Keratinocyte (primary cell): ENCODE data around the gene PCDHB4. TPM values are rescaled to one million over a fixed set of nuclear protein-coding genes. Genes with fewer than 3 reads are reported as not detected.
A peak's percentile ranks its signal among the peaks of the same experiment; 100 is the strongest.

ENCODE experiments used
- DNase-seq: peaks from one replicate; pipeline ENCODE4 v3.0.0-alpha.2; 2011; ENCODE audit warnings: low read depth, missing footprints, low spot score
- FAIRE-seq: peaks from 2 replicates; lab custom pipeline; 2011; peaks lifted over from hg19 to GRCh38; lab: Jason Lieb, UNC
- H2AFZ ChIP-seq: 2 replicates; pipeline ENCODE4 v1.6.0; 2012; ENCODE audit warnings: low read length, control low read depth, inconsistent platforms; ENCODE audit not compliant: control insufficient read depth
- H3K27ac ChIP-seq: 2 replicates; pipeline ENCODE4 v1.5.1; 2011; ENCODE audit warnings: low read length; ENCODE audit not compliant: control insufficient read depth, insufficient read depth
- H3K27me3 ChIP-seq: 3 replicates; pipeline ENCODE4 v1.6.0; 2011; ENCODE audit warnings: low read length; ENCODE audit not compliant: control insufficient read depth, insufficient read depth; ENCODE audit errors: extremely low read depth
- H3K36me3 ChIP-seq, 2 experiments: 2 replicates in 1 of 2; 3 replicates in 1 of 2; pipeline ENCODE4 v1.5.1; 2011; ENCODE audit warnings: low read length in 2 of 2, mild to moderate bottlenecking in 1 of 2; ENCODE audit not compliant: control insufficient read depth in 2 of 2, insufficient read depth in 2 of 2; ENCODE audit errors: extremely low read depth in 1 of 2
- H3K4me1 ChIP-seq: 3 replicates; pipeline ENCODE4 v1.5.1; 2011; ENCODE audit warnings: low read length; ENCODE audit not compliant: control insufficient read depth, insufficient read depth; ENCODE audit errors: extremely low read depth
- H3K4me2 ChIP-seq: 3 replicates; pipeline ENCODE4 v1.6.0; 2011; ENCODE audit warnings: low read depth, low read length; ENCODE audit not compliant: control insufficient read depth, insufficient read depth; ENCODE audit errors: extremely low read depth
- H3K4me3 ChIP-seq, 3 experiments: fragments of 200-600 bp in 1 of 3; sonication (generic) in 1 of 3; 2 replicates in 2 of 3; 3 replicates in 1 of 3; pipeline ENCODE4 v1.5.1; 2011 to 2016; ENCODE audit warnings: low read length in 3 of 3, mild to moderate bottlenecking in 3 of 3, control low read depth in 2 of 3, inconsistent platforms in 1 of 3, low read depth in 1 of 3, mixed read lengths in 1 of 3, mixed run types in 1 of 3, moderate library complexity in 1 of 3; ENCODE audit not compliant: control insufficient read depth in 2 of 3, insufficient read depth in 2 of 3; ENCODE audit errors: extremely low read depth in 1 of 3
- H3K79me2 ChIP-seq: 2 replicates; pipeline ENCODE4 v1.6.0; 2012; ENCODE audit warnings: low read length; ENCODE audit not compliant: control insufficient read depth, insufficient read depth
- H3K9ac ChIP-seq: 3 replicates; pipeline ENCODE4 v1.6.0; 2011; ENCODE audit warnings: low read length; ENCODE audit not compliant: control insufficient read depth, insufficient read depth; ENCODE audit errors: extremely low read depth
- H3K9me1 ChIP-seq: 3 replicates; pipeline ENCODE4 v1.6.0; 2011; ENCODE audit warnings: low read length; ENCODE audit not compliant: control insufficient read depth, insufficient read depth; ENCODE audit errors: extremely low read depth
- H3K9me3 ChIP-seq: 2 replicates; pipeline ENCODE4 v1.5.1; 2012; ENCODE audit warnings: low read depth, low read length; ENCODE audit not compliant: control insufficient read depth
- H4K20me1 ChIP-seq: 3 replicates; pipeline ENCODE4 v1.6.0; 2011; ENCODE audit warnings: low read length; ENCODE audit not compliant: control insufficient read depth, insufficient read depth; ENCODE audit errors: extremely low read depth
- EZH2 ChIP-seq: IDR thresholded peaks from one replicate; pipeline ENCODE4 v1.6.1; 2012; ENCODE audit warnings: inconsistent platforms, mild to moderate bottlenecking, low read length, moderate library complexity
- dilution Hi-C: fragments of 300-500 bp; cut with MboI; formaldehyde crosslinking; loops from one replicate; pipeline ENCODE4 v1.7.0; 2020; ENCODE audit warnings: low sequenced_read_pairs; ENCODE audit not compliant: extremely low pct_ligation_motif_present
- polyA plus RNA-seq, 5 experiments: library from polyadenylated mRNA; depleted of rRNA in 3 of 5; stranded (reverse) in 3 of 5; stranded (forward) in 1 of 5; unstranded in 1 of 5; fragments of >200 nt; gene quantifications; 1 replicate in 1 of 5; 2 replicates in 3 of 5; 3 replicates in 1 of 5; pipeline versions ENCODE4 v1.2.1 to v1.2.3, GENCODE V29; 2011 to 2012; ENCODE audit warnings: missing spikeins in 2 of 5, low read depth in 1 of 5, low replicate concordance in 1 of 5
- TF ChIP-seq, protein P1 (sequence below), 3 experiments: IDR thresholded peaks in 1 of 3; conservative IDR thresholded peaks in 1 of 3; optimal IDR thresholded peaks in 1 of 3; 2 replicates in 2 of 3; 3 replicates in 1 of 3; pipeline versions ENCODE3 to v1.5.1; 2011; ENCODE audit warnings: low read length in 3 of 3, mild to moderate bottlenecking in 3 of 3, moderate library complexity in 2 of 3, control low read depth in 1 of 3, inconsistent platforms in 1 of 3; ENCODE audit not compliant: insufficient read depth in 2 of 3; ENCODE audit errors: extremely low read depth in 1 of 3

PCDHB4 gene
- polyA plus RNA-seq, 1 donor (not counting 4 experiments of a cell fraction or from before 2014, with no cell fraction given), result 0.04 TPM

DNA sequence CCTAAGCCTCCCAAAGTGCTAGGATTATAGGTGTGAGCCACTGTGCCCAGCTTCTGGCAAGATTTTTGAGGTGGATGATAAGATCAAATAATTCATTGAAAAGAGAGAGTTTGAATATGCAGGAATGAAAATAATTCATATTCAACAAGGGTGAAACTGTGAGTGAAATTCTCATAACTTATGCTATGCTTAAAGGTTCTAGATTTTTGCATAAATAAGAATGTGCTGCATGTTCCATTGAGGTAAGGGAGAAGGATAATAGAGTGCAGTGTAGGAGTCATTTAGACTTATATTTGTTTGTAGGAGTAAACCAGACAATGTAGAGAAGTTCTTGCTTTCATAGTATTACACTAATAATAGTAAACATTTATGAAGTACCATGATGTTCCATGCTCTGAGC lies 39.4 kb upstream of the PCDHB4 start:
- TF ChIP-seq, protein P1, sequence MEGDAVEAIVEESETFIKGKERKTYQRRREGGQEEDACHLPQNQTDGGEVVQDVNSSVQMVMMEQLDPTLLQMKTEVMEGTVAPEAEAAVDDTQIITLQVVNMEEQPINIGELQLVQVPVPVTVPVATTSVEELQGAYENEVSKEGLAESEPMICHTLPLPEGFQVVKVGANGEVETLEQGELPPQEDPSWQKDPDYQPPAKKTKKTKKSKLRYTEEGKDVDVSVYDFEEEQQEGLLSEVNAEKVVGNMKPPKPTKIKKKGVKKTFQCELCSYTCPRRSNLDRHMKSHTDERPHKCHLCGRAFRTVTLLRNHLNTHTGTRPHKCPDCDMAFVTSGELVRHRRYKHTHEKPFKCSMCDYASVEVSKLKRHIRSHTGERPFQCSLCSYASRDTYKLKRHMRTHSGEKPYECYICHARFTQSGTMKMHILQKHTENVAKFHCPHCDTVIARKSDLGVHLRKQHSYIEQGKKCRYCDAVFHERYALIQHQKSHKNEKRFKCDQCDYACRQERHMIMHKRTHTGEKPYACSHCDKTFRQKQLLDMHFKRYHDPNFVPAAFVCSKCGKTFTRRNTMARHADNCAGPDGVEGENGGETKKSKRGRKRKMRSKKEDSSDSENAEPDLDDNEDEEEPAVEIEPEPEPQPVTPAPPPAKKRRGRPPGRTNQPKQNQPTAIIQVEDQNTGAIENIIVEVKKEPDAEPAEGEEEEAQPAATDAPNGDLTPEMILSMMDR (optimal IDR thresholded peaks at IDR 0.05 in 1 of 3, IDR thresholded peaks at IDR 0.05 in 1 of 3, conservative IDR thresholded peaks at IDR 0.05 in 1 of 3; ENCODE audit: extremely low read depth in 1 of 3, insufficient read depth in 2 of 3, low read length in 3 of 3), result no peak
- TF ChIP-seq EZH2, result no peak
- no peak overlapping the region for H3K27ac ChIP-seq
- no peak for FAIRE-seq

DNA sequence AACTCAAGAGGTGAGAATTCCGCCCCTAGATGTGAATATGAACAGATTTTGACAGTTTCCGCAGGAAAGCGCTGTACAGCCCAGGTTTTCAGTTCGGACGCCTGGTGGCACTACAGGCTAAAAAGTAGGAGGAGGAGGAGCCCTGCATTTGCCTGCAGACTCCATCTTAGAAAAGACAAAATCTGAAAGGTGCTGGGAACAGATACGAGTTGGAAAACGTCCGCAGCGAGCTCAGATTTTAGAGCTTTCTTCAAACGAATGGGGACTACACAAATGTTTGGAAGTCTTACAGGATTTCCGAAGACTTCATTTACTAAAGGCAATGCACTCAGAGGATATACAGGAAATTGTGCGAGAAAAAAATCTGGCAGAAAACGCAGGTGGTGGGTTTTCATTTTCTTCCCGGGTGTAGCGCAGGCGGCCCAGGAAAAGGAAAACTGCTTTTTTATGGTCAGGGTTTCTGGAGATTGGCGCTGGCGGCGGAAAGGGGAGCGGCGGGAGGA lies 37.1 kb upstream of the PCDHB4 start:
- H4K20me1 ChIP-seq, result no peaks in the 10 kb centered on the region
- H3K27ac ChIP-seq, result no peak overlapping the region
- no peaks in the 10 kb centered on the region for H3K27me3 ChIP-seq
- H3K9ac ChIP-seq, result no peak overlapping the region
- no peaks in the 10 kb centered on the region for H3K4me1 ChIP-seq
- DNase-seq, result no peak
- H3K9me3 ChIP-seq, result no peaks in the 10 kb centered on the region
- FAIRE-seq, result no peak
- TF ChIP-seq, protein P1 (optimal IDR thresholded peaks at IDR 0.05 in 1 of 3, IDR thresholded peaks at IDR 0.05 in 1 of 3, conservative IDR thresholded peaks at IDR 0.05 in 1 of 3; ENCODE audit: extremely low read depth in 1 of 3, insufficient read depth in 2 of 3, low read length in 3 of 3), result peak in 2 of 3 experiments; percentile 13 to 31
- TF ChIP-seq EZH2, result no peak
- H3K79me2 ChIP-seq, result no peaks in the 10 kb centered on the region
- dilution Hi-C loops, result no loop called here
- no peaks in the 10 kb centered on the region for H3K9me1 ChIP-seq
- H2AFZ ChIP-seq, result no peak overlapping the region
- peak overlapping the region; percentile 35 for H3K4me2 ChIP-seq
- peak overlapping the region in 1 of 3 experiments; percentile 37 for H3K4me3 ChIP-seq
- no peaks in the 10 kb centered on the region for H3K36me3 ChIP-seq

More for the DNA sequence above, 39.4 kb upstream of the PCDHB4 start:
- no peaks in the 10 kb centered on the region for H3K4me1 ChIP-seq
- H3K79me2 ChIP-seq, result no peaks in the 10 kb centered on the region
- DNase-seq, result no peak
- dilution Hi-C loops, result no loop called here
- no peaks in the 10 kb centered on the region for H3K9me1 ChIP-seq
- H4K20me1 ChIP-seq, result no peaks in the 10 kb centered on the region
- H3K9ac ChIP-seq, result no peak overlapping the region
- no peak overlapping the region for H3K4me3 ChIP-seq
- H3K27me3 ChIP-seq, result no peaks in the 10 kb centered on the region
- H2AFZ ChIP-seq, result no peak overlapping the region
- H3K36me3 ChIP-seq, result no peaks in the 10 kb centered on the region
- H3K9me3 ChIP-seq, result no peaks in the 10 kb centered on the region
- no peak overlapping the region for H3K4me2 ChIP-seq
